H1 (cell line): ENCODE data around the gene RTTN. TPM values are rescaled to one million over a fixed set of nuclear protein-coding genes. Genes with fewer than 3 reads are reported as not detected.

Experiments
- CTCF ChIA-PET: fragments of 300-600 bp; sonication (Branson Sonifier 250); formaldehyde crosslinking; loops from one replicate; lab custom pipeline; 2021; ENCODE audit not compliant: partially characterized antibody; lab: Charles Lee
- POLR2A ChIA-PET: fragments of 300-600 bp; sonication (Branson Sonifier 250); formaldehyde crosslinking; loops from one replicate; lab custom pipeline; 2021; ENCODE audit warnings: inconsistent platforms; ENCODE audit not compliant: partially characterized antibody; lab: Charles Lee
- DNase-seq, 2 experiments: peaks; one replicate each; pipeline versions ENCODE4 v3.0.0 to v3.0.0-alpha.2; 2010 to 2022; ENCODE audit warnings: low spot score in 2 of 2, low read depth in 1 of 2, mixed read lengths in 1 of 2
- FAIRE-seq: peaks from 2 replicates; lab custom pipeline; 2011; peaks lifted over from hg19 to GRCh38; lab: Jason Lieb, UNC
- H2AFZ ChIP-seq: 2 replicates; pipeline ENCODE4 v1.8.1; 2012; ENCODE audit warnings: low read length, inconsistent platforms
- H2AK5ac ChIP-seq: 2 replicates; pipeline ENCODE4 v1.6.1; 2013; ENCODE audit warnings: low read depth, low read length
- H2BK120ac ChIP-seq: replicated peaks from 2 replicates; pipeline ENCODE3; 2013; ENCODE audit warnings: low read depth, low read length, inconsistent platforms
- H2BK12ac ChIP-seq: 2 replicates; pipeline ENCODE4 v1.6.1; 2013; ENCODE audit warnings: low read depth, low read length
- H2BK15ac ChIP-seq: 2 replicates; pipeline ENCODE4 v1.6.1; 2013; ENCODE audit warnings: low read length
- H2BK20ac ChIP-seq: 2 replicates; pipeline ENCODE4 v1.6.1; 2013; ENCODE audit warnings: low read length
- H2BK5ac ChIP-seq: 2 replicates; pipeline ENCODE4 v1.6.1; 2013; ENCODE audit warnings: low read depth, low read length
- H3K14ac ChIP-seq: 2 replicates; pipeline ENCODE4 v1.6.1; 2013; ENCODE audit warnings: inconsistent platforms; ENCODE audit not compliant: insufficient read length
- H3K18ac ChIP-seq: 2 replicates; pipeline ENCODE4 v1.6.1; 2013; ENCODE audit warnings: low read length; ENCODE audit errors: extremely low read depth
- H3K23ac ChIP-seq: 2 replicates; pipeline ENCODE4 v1.6.1; 2013; ENCODE audit warnings: inconsistent platforms; ENCODE audit not compliant: insufficient read length
- H3K23me2 ChIP-seq: 2 replicates; pipeline ENCODE4 v1.6.1; 2013; ENCODE audit warnings: low read depth, low read length
- H3K27ac ChIP-seq: 2 replicates; pipeline ENCODE4 v1.6.1; 2011; ENCODE audit warnings: low read depth, low read length, inconsistent platforms
- H3K27me3 ChIP-seq, 4 experiments: replicated peaks in 1 of 4; 1 replicate in 1 of 4; 2 replicates in 3 of 4; pipeline versions ENCODE4 v1.6.1 to v1.8.1; 2011 to 2013; ENCODE audit warnings: low read length in 3 of 4, mild to moderate bottlenecking in 3 of 4, inconsistent platforms in 2 of 4, mixed read lengths in 2 of 4, moderate library complexity in 1 of 4; ENCODE audit not compliant: control insufficient read depth in 3 of 4, insufficient read depth in 3 of 4; ENCODE audit errors: extremely low read depth in 1 of 4
- H3K36me3 ChIP-seq, 4 experiments: 2 replicates each; pipeline versions ENCODE4 v1.6.1 to v1.8.1; 2011 to 2013; ENCODE audit warnings: mild to moderate bottlenecking in 4 of 4, low read length in 3 of 4, moderate library complexity in 2 of 4, control low read depth in 1 of 4, inconsistent platforms in 1 of 4; ENCODE audit not compliant: insufficient read depth in 4 of 4, control insufficient read depth in 2 of 4
- H3K4ac ChIP-seq: replicated peaks from 2 replicates; pipeline ENCODE3; 2013; ENCODE audit warnings: low read length, low read depth, mixed read lengths, inconsistent platforms; ENCODE audit not compliant: insufficient read length
- H3K4me1 ChIP-seq, 4 experiments: replicated peaks in 1 of 4; 1 replicate in 1 of 4; 2 replicates in 3 of 4; pipeline versions ENCODE4 v1.6.1 to v1.8.1; 2011 to 2013; ENCODE audit warnings: low read length in 3 of 4, inconsistent platforms in 2 of 4, mixed read lengths in 1 of 4; ENCODE audit not compliant: insufficient read depth in 4 of 4, control insufficient read depth in 3 of 4
- H3K4me2 ChIP-seq, 2 experiments: 2 replicates each; pipeline versions ENCODE4 v1.6.1 to v1.8.1; 2011 to 2013; ENCODE audit warnings: low read depth in 2 of 2, low read length in 2 of 2, control low read depth in 1 of 2, inconsistent platforms in 1 of 2, mild to moderate bottlenecking in 1 of 2; ENCODE audit not compliant: insufficient read depth in 1 of 2
- H3K4me3 ChIP-seq, 4 experiments: fragments of 200-600, 300-600 bp in 1 of 4; sonication (generic), shearing (Covaris generic), sonication (Bioruptor Twin) in 1 of 4; 2 replicates each; pipeline versions ENCODE4 v1.5.1 to v1.8.1; 2011 to 2016; ENCODE audit warnings: low read length in 4 of 4, low read depth in 3 of 4, control low read depth in 2 of 4, inconsistent platforms in 2 of 4, mild to moderate bottlenecking in 2 of 4, mixed read lengths in 1 of 4, moderate library complexity in 1 of 4; ENCODE audit not compliant: insufficient read depth in 2 of 4; ENCODE audit errors: extremely low read depth in 1 of 4
- H3K56ac ChIP-seq: replicated peaks from 2 replicates; pipeline ENCODE3; 2013; ENCODE audit warnings: low read depth, mild to moderate bottlenecking, mixed read lengths, low read length, inconsistent platforms; ENCODE audit not compliant: insufficient read length
- H3K79me1 ChIP-seq: 2 replicates; pipeline ENCODE4 v1.6.1; 2013; ENCODE audit warnings: low read depth, low read length, control low read depth
- H3K79me2 ChIP-seq, 2 experiments: 2 replicates each; pipeline versions ENCODE4 v1.6.1 to v1.8.1; 2012 to 2013; ENCODE audit warnings: low read length in 2 of 2, mild to moderate bottlenecking in 2 of 2, inconsistent platforms in 1 of 2; ENCODE audit not compliant: insufficient read depth in 2 of 2, control insufficient read depth in 1 of 2
- H3K9ac ChIP-seq, 4 experiments: replicated peaks in 1 of 4; 1 replicate in 1 of 4; 2 replicates in 3 of 4; pipeline versions ENCODE4 v1.6.1 to v1.8.1; 2011 to 2013; ENCODE audit warnings: low read depth in 3 of 4, low read length in 3 of 4, control low read depth in 2 of 4, mild to moderate bottlenecking in 2 of 4, moderate library complexity in 2 of 4, inconsistent platforms in 1 of 4; ENCODE audit errors: extremely low read depth in 1 of 4
- H3K9me3 ChIP-seq, 2 experiments: 2 replicates each; pipeline versions ENCODE4 v1.6.1 to v1.8.1; 2012 to 2013; ENCODE audit warnings: mild to moderate bottlenecking in 2 of 2, moderate library complexity in 2 of 2, control low read depth in 1 of 2, inconsistent platforms in 1 of 2, low read depth in 1 of 2, low read length in 1 of 2, mixed read lengths in 1 of 2; ENCODE audit not compliant: insufficient read depth in 2 of 2
- H4K20me1 ChIP-seq, 2 experiments: replicated peaks in 1 of 2; 2 replicates each; pipeline versions ENCODE3 to v1.8.1; 2011 to 2013; ENCODE audit warnings: inconsistent platforms in 2 of 2, low read length in 2 of 2, mild to moderate bottlenecking in 1 of 2; ENCODE audit not compliant: insufficient read depth in 2 of 2, control insufficient read depth in 1 of 2
- H4K5ac ChIP-seq: 2 replicates; pipeline ENCODE4 v1.6.1; 2013; ENCODE audit warnings: low read length, low read depth, mixed read lengths, inconsistent platforms; ENCODE audit not compliant: insufficient read length
- H4K8ac ChIP-seq: 2 replicates; pipeline ENCODE4 v1.8.0; 2013; ENCODE audit warnings: mild to moderate bottlenecking, moderate library complexity, low read length, inconsistent platforms; ENCODE audit not compliant: insufficient read depth; ENCODE audit errors: extremely low read depth
- H4K91ac ChIP-seq: replicated peaks from 2 replicates; pipeline ENCODE3; 2013; ENCODE audit warnings: low read length, mixed read lengths, inconsistent platforms; ENCODE audit not compliant: insufficient read length
- FOSL1 ChIP-seq: IDR thresholded peaks from 2 replicates; pipeline ENCODE4 v1.6.1; 2011; ENCODE audit warnings: mild to moderate bottlenecking, low read depth, low read length, moderate library complexity; ENCODE audit not compliant: insufficient read depth
- GABPA ChIP-seq: IDR thresholded peaks from 2 replicates; pipeline ENCODE4 v1.6.1; 2011; ENCODE audit warnings: mild to moderate bottlenecking, low read length, moderate library complexity, borderline replicate concordance; ENCODE audit not compliant: insufficient read depth
- POLR2A ChIP-seq, 2 experiments: IDR thresholded peaks; 1 replicate in 1 of 2; 2 replicates in 1 of 2; pipeline ENCODE4 v1.6.1; 2011; ENCODE audit warnings: low read depth in 2 of 2, low read length in 2 of 2, mild to moderate bottlenecking in 2 of 2; ENCODE audit errors: control extremely low read depth in 1 of 2
- WGBS, 2 experiments: shearing (Covaris generic) in 1 of 2; methylation state at CpG; one replicate each; pipeline versions ENCODE4 v1.1.6 to v1.1.7; 2013 to 2015; ENCODE audit warnings: low lambda C conversion rate in 2 of 2, mixed read lengths in 2 of 2, inconsistent platforms in 1 of 2, low coverage in 1 of 2, missing lambda C conversion rate in 1 of 2; ENCODE audit not compliant: insufficient replicate concordance in 2 of 2, insufficient coverage in 1 of 2, insufficient read length in 1 of 2; ENCODE audit errors: extremely low coverage in 1 of 2, missing lambda C conversion rate in 1 of 2; 5-methylcytosine and 5-hydroxymethylcytosine counted together
- polyA plus RNA-seq, 7 experiments: library from polyadenylated mRNA; depleted of rRNA in 3 of 7; stranded (reverse) in 5 of 7; unstranded in 2 of 7; fragments of >200 nt in 5 of 7; fragments of 200-250 nt in 2 of 7; gene quantifications; 1 replicate in 5 of 7; 2 replicates in 1 of 7; 4 replicates in 1 of 7; pipeline versions ENCODE4 v1.2.1 to v1.2.3, GENCODE V29; 2011 to 2013; ENCODE audit warnings: missing spikeins in 2 of 7, mixed read lengths in 2 of 7
- total RNA-seq: library from RNA; stranded (reverse); fragmentation: NEBNext Ultra II Directional; extraction: Animal tissue kit (Norgen Biotek cat#: 25700); gene quantifications from 2 replicates; pipeline ENCODE4 v1.2.1, GENCODE V29; 2021
- TF ChIP-seq, protein P1 (sequence below): IDR thresholded peaks from 2 replicates; pipeline ENCODE4 v1.6.1; 2012; ENCODE audit warnings: low read length, inconsistent platforms
- TF ChIP-seq, protein P2 (sequence below): IDR thresholded peaks from 2 replicates; pipeline ENCODE4 v1.6.1; 2012; ENCODE audit warnings: inconsistent platforms

The RTTN gene
- total and polyA plus RNA-seq, 2 of the 8 experiments (the other 6 are each of a cell fraction or from before 2014, with no cell fraction given) = 9.1 to 21.4 TPM

DNA sequence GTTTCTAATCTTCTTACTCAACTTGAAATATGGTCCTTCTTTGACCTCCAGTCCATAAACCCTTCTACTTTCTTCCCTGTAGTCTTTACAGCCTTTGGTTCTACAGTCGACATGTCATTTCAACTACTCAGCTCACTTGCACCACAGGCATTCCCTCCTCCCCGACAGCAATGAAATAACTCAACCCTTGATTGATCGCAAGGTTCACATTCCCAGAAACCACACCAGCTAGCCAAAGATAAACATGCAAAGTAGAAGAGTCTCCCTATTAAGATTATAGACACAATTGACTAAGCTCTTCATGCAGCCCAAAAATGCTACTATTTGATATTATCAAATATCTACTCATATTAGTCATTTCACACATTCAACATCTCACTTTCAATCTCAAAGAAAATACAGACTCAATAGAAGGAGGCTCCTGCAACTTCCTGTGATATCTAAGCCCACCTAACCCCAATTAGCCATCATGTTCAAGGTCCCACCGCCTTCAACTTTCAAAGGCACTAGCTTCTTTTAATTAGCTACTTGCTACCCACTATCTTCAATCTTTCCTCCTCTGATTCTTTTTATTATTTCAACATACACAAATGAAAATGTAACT, 50.8 kb downstream of the RTTN start:
- Histone ChIP-seq H2BK20ac (no peak overlapping the region), H4K20me1 (no peaks in the 10 kb centered on the region), H3K79me2 (no peaks in the 10 kb centered on the region)
- TF ChIP-seq, protein P1, sequence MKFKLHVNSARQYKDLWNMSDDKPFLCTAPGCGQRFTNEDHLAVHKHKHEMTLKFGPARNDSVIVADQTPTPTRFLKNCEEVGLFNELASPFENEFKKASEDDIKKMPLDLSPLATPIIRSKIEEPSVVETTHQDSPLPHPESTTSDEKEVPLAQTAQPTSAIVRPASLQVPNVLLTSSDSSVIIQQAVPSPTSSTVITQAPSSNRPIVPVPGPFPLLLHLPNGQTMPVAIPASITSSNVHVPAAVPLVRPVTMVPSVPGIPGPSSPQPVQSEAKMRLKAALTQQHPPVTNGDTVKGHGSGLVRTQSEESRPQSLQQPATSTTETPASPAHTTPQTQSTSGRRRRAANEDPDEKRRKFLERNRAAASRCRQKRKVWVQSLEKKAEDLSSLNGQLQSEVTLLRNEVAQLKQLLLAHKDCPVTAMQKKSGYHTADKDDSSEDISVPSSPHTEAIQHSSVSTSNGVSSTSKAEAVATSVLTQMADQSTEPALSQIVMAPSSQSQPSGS = no peak
- TF ChIP-seq, protein P2, sequence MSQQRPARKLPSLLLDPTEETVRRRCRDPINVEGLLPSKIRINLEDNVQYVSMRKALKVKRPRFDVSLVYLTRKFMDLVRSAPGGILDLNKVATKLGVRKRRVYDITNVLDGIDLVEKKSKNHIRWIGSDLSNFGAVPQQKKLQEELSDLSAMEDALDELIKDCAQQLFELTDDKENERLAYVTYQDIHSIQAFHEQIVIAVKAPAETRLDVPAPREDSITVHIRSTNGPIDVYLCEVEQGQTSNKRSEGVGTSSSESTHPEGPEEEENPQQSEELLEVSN = no peak
- TF ChIP-seq FOSL1 = no peak
- no peak for TF ChIP-seq GABPA
- TF ChIP-seq POLR2A (IDR thresholded peaks at IDR 0.05; ENCODE audit: control extremely low read depth in 1 of 2, low read depth in 2 of 2, low read length in 2 of 2) = no peak
- TF ChIP-seq, all 59 proteins: peak for 0
- Histone ChIP-seq H3K14ac (no peak overlapping the region), H2BK5ac (no peak overlapping the region), H3K9me3 (no peaks in the 10 kb centered on the region), H3K4me2 (no peak overlapping the region), H4K91ac (no peak overlapping the region), H2AFZ (no peak overlapping the region), H2BK120ac (no peak overlapping the region), H2BK12ac (no peak overlapping the region), H3K23ac (no peak overlapping the region), H3K4me1 (peaks cover 0 to 3% (median 0%) of the 10 kb centered on the region in 4 experiments; a peak in 1 of 7 replicates), H3K23me2 (peaks cover 2% of the 10 kb centered on the region; the same call in 1 of the 2 replicates), H3K79me1 (no peaks in the 10 kb centered on the region), H3K18ac (no peak overlapping the region), H3K9ac (no peak overlapping the region), H3K56ac (no peak overlapping the region), H3K27ac (no peak overlapping the region), H3K4ac (no peak overlapping the region), H3K27me3 (no peaks in the 10 kb centered on the region), H2BK15ac (no peak overlapping the region), H4K8ac (no peak overlapping the region), H4K5ac (no peak overlapping the region), H2AK5ac (no peak overlapping the region), H3K36me3 (no peaks in the 10 kb centered on the region; a peak in 1 of 8 replicates), H3K4me3 (no peak overlapping the region)
- no peak for DNase-seq
- no peak for FAIRE-seq
- 69% methylated on average over 4 of the region's 4 CpGs; no CpG with 5 or more reads in 1 of the 2 experiments for WGBS, 2 experiments
- CTCF ChIA-PET = interaction anchor here (1.1 kb wide), 1 partner anchor 279 kb away, joined by 3 read pairs; no protein-coding TSS in a partner anchor
- POLR2A ChIA-PET = no interaction called here
